Naive B cell (primary cell): ENCODE results near the gene NPEPL1. TPM values are rescaled to one million over a fixed set of nuclear protein-coding genes. Genes with fewer than 3 reads are reported as not detected.

Experiments used
- ATAC-seq, 2 donors: fragments of 150-1000 bp; cut with Tn5 transposase; 2 replicates each; pipeline ENCODE4 v1.10.0; 2021; ENCODE audit warnings: low read depth in 2 of 2, mild to moderate bottlenecking in 2 of 2, moderate library complexity in 2 of 2
- DNase-seq: peaks from one replicate; pipeline ENCODE4 v3.0.0; 2022
- H3K27ac Mint-ChIP-seq, 6 donors: one replicate each; pipeline ENCODE4 v1.8.0; 2020 to 2022; ENCODE audit warnings: mild to moderate bottlenecking in 6 of 6, mixed read lengths in 6 of 6, moderate library complexity in 5 of 6, inconsistent platforms in 2 of 6
- H3K27me3 Mint-ChIP-seq, 3 donors: one replicate each; pipeline ENCODE4 v1.8.0; 2021 to 2022; ENCODE audit warnings: mixed read lengths in 3 of 3, mild to moderate bottlenecking in 1 of 3
- H3K36me3 Mint-ChIP-seq, 2 donors: one replicate each; pipeline ENCODE4 v1.8.0; 2020 to 2022; ENCODE audit warnings: mixed read lengths in 2 of 2, inconsistent platforms in 1 of 2, mild to moderate bottlenecking in 1 of 2
- H3K4me1 Mint-ChIP-seq, 3 donors: one replicate each; pipeline ENCODE4 v1.8.0; 2020 to 2022; ENCODE audit warnings: mixed read lengths in 3 of 3, inconsistent platforms in 1 of 3, mild to moderate bottlenecking in 1 of 3, moderate library complexity in 1 of 3
- H3K4me3 Mint-ChIP-seq, 8 donors: one replicate each; pipeline ENCODE4 v1.8.0; 2020 to 2022; ENCODE audit warnings: mild to moderate bottlenecking in 8 of 8, mixed read lengths in 8 of 8, moderate library complexity in 8 of 8, inconsistent platforms in 2 of 8
- H3K9me3 Mint-ChIP-seq, 7 donors: one replicate each; pipeline ENCODE4 v1.8.0; 2020 to 2022; ENCODE audit warnings: mixed read lengths in 7 of 7, mild to moderate bottlenecking in 5 of 7, inconsistent platforms in 2 of 7, moderate library complexity in 1 of 7
- polyA plus RNA-seq, 6 donors: library from polyadenylated mRNA; unstranded; fragments of 300-500 nt; fragmentation: Illumina TruSeq; gene quantifications; one replicate each; pipeline ENCODE4 v1.2.3, GENCODE V29; 2021; ENCODE audit warnings: low read depth in 6 of 6

NPEPL1 gene
- polyA plus RNA-seq, 6 donors from 2014 or later: 4.2 to 8.4 (median 6.0) TPM

GRCh38 chr20:58711266-58712051 lies 18.9 kb downstream of the NPEPL1 start:
- Mint-ChIP-seq H3K9me3 (no peaks in the 10 kb centered on the region), H3K27me3 (no peaks in the 10 kb centered on the region), H3K36me3 (no peaks in the 10 kb centered on the region), H3K4me1 (peaks cover 0 to 6% (median 0%) of the 10 kb centered on the region in 3 donors), H3K4me3 (no peak overlapping the region), H3K27ac (no peak overlapping the region)
- ATAC-seq (no peak), DNase-seq (no peak)

GRCh38 chr20:58712151-58712791 lies 19.7 kb downstream of the NPEPL1 start:
- H3K27me3 Mint-ChIP-seq: no peaks in the 10 kb centered on the region
- DNase-seq: no peak

GRCh38 chr20:58712806-58713731 lies 20.5 kb downstream of the NPEPL1 start:
- no peak for DNase-seq
- no peaks in the 10 kb centered on the region for H3K27me3 Mint-ChIP-seq
- no peak overlapping the region for H3K4me3 Mint-ChIP-seq

More at GRCh38 chr20:58712151-58712791, 19.7 kb downstream of the NPEPL1 start:
- no peak overlapping the region for H3K27ac Mint-ChIP-seq
- no peaks in the 10 kb centered on the region for H3K9me3 Mint-ChIP-seq
- H3K36me3 Mint-ChIP-seq: no peaks in the 10 kb centered on the region
- H3K4me1 Mint-ChIP-seq: peaks cover 0 to 6% (median 0%) of the 10 kb centered on the region in 3 donors
- H3K4me3 Mint-ChIP-seq: peak overlapping the region in 1 of 8 donors; percentile 69
- ATAC-seq: no peak

GRCh38 chr20:58713801-58714339 lies 21.3 kb downstream of the NPEPL1 start:
- Mint-ChIP-seq H3K4me3 (no peak overlapping the region), H3K4me1 (peaks cover 0 to 6% (median 0%) of the 10 kb centered on the region in 3 donors), H3K9me3 (no peaks in the 10 kb centered on the region), H3K27ac (no peak overlapping the region), H3K27me3 (no peaks in the 10 kb centered on the region), H3K36me3 (no peaks in the 10 kb centered on the region)
- DNase-seq (no peak), ATAC-seq (no peak)

More at GRCh38 chr20:58712806-58713731, 20.5 kb downstream of the NPEPL1 start:
- ATAC-seq: no peak
- no peaks in the 10 kb centered on the region for H3K36me3 Mint-ChIP-seq
- peaks cover 0 to 6% (median 0%) of the 10 kb centered on the region in 3 donors for H3K4me1 Mint-ChIP-seq
- no peaks in the 10 kb centered on the region for H3K9me3 Mint-ChIP-seq
- H3K27ac Mint-ChIP-seq: no peak overlapping the region

- Mint-ChIP-seq H3K4me1 (peaks cover 0 to 6% (median 0%) of the 10 kb centered on the region in 3 donors), H3K4me3 (no peak overlapping the region), H3K27me3 (no peaks in the 10 kb centered on the region), H3K36me3 (no peaks in the 10 kb centered on the region), H3K9me3 (no peaks in the 10 kb centered on the region), H3K27ac (no peak overlapping the region)
- ATAC-seq (no peak), DNase-seq (no peak)
These were observed 21.8 kb downstream of the NPEPL1 start for GRCh38 chr20:58714340-58714922.

GRCh38 chr20:58714923-58715351 lies 22.3 kb downstream of the NPEPL1 start:
- Mint-ChIP-seq H3K4me3 (no peak overlapping the region), H3K27me3 (no peaks in the 10 kb centered on the region), H3K36me3 (no peaks in the 10 kb centered on the region), H3K27ac (no peak overlapping the region), H3K9me3 (no peaks in the 10 kb centered on the region), H3K4me1 (peaks cover 0 to 6% (median 0%) of the 10 kb centered on the region in 3 donors)
- no peak for ATAC-seq
- no peak for DNase-seq

GRCh38 chr20:58715391-58715800 lies 22.8 kb downstream of the NPEPL1 start:
- no peak overlapping the region for H3K27ac Mint-ChIP-seq
- peaks cover 0 to 6% (median 0%) of the 10 kb centered on the region in 3 donors for H3K4me1 Mint-ChIP-seq
- H3K27me3 Mint-ChIP-seq: peaks cover 0 to under 1% (median 0%) of the 10 kb centered on the region in 3 donors
- ATAC-seq (no peak), DNase-seq (no peak)
- no peaks in the 10 kb centered on the region for H3K9me3 Mint-ChIP-seq
- H3K36me3 Mint-ChIP-seq: no peaks in the 10 kb centered on the region
- H3K4me3 Mint-ChIP-seq: no peak overlapping the region

- H3K27me3 Mint-ChIP-seq: peaks cover 5 to 6% (median 5%) of the 10 kb centered on the region in 3 donors
- ATAC-seq (no peak), DNase-seq (no peak)
- H3K4me1 Mint-ChIP-seq: peaks cover 0 to 6% (median 0%) of the 10 kb centered on the region in 3 donors
- peak overlapping the region in 1 of 6 donors; percentile 24 for H3K27ac Mint-ChIP-seq
- no peaks in the 10 kb centered on the region for H3K9me3 Mint-ChIP-seq
- no peak overlapping the region for H3K4me3 Mint-ChIP-seq
- no peaks in the 10 kb centered on the region for H3K36me3 Mint-ChIP-seq
These were observed 23.3 kb downstream of the NPEPL1 start for GRCh38 chr20:58715801-58716475.

- peaks cover 0 to 6% (median 0%) of the 10 kb centered on the region in 3 donors for H3K4me1 Mint-ChIP-seq
- H3K4me3 Mint-ChIP-seq: no peak overlapping the region
- no peaks in the 10 kb centered on the region for H3K36me3 Mint-ChIP-seq
- no peak for DNase-seq
- no peaks in the 10 kb centered on the region for H3K9me3 Mint-ChIP-seq
- peaks cover 11 to 12% (median 12%) of the 10 kb centered on the region in 3 donors for H3K27me3 Mint-ChIP-seq
- no peak for ATAC-seq
- H3K27ac Mint-ChIP-seq: no peak overlapping the region
These were observed 24.1 kb downstream of the NPEPL1 start for GRCh38 chr20:58716476-58717277.

GRCh38 chr20:58717278-58718091 lies 24.9 kb downstream of the NPEPL1 start:
- Mint-ChIP-seq H3K4me1 (peaks cover 0 to 3% (median 0%) of the 10 kb centered on the region in 3 donors), H3K27ac (no peak overlapping the region), H3K27me3 (peaks cover 11 to 20% (median 18%) of the 10 kb centered on the region in 3 donors), H3K36me3 (no peaks in the 10 kb centered on the region), H3K4me3 (no peak overlapping the region), H3K9me3 (no peaks in the 10 kb centered on the region)
- ATAC-seq (no peak), DNase-seq (no peak)

GRCh38 chr20:58718121-58718563 lies 25.5 kb downstream of the NPEPL1 start:
- no peak overlapping the region for H3K4me3 Mint-ChIP-seq
- H3K9me3 Mint-ChIP-seq: no peaks in the 10 kb centered on the region
- DNase-seq (no peak), ATAC-seq (no peak)
- H3K27me3 Mint-ChIP-seq: peaks cover 11 to 27% (median 25%) of the 10 kb centered on the region in 3 donors
- no peak overlapping the region for H3K27ac Mint-ChIP-seq
- no peaks in the 10 kb centered on the region for H3K36me3 Mint-ChIP-seq
- no peaks in the 10 kb centered on the region for H3K4me1 Mint-ChIP-seq
